Endothelial cell of umbilical vein (primary cell): ENCODE results near the gene CPZ. TPM values are rescaled to one million over a fixed set of nuclear protein-coding genes. Genes with fewer than 3 reads are reported as not detected.

ENCODE experiments used
- BruUV-seq: library from RNA; stranded (reverse); fragments of 400-500 nt; replicated peaks from 2 replicates; lab custom pipeline; 2021; lab: Mats Ljungman, UMichigan
- CTCF ChIA-PET: fragments of 300-600, 350-600 bp; sonication (Branson Sonifier 250); formaldehyde crosslinking; loops from one replicate; lab custom pipeline; 2021; ENCODE audit warnings: antibody characterized with exemption, inconsistent platforms; lab: Charles Lee
- POLR2A ChIA-PET: fragments of 300-600, 350-600 bp; sonication (Branson Sonifier 250); formaldehyde crosslinking; loops from one replicate; lab custom pipeline; 2021; ENCODE audit warnings: antibody characterized with exemption, inconsistent platforms; lab: Charles Lee
- DNase-seq: peaks from one replicate; pipeline ENCODE4 v3.0.0-alpha.2; 2011; ENCODE audit warnings: low read depth, low spot score
- FAIRE-seq: peaks from 2 replicates; lab custom pipeline; 2011; peaks lifted over from hg19 to GRCh38; lab: Jason Lieb, UNC
- H2AFZ ChIP-seq: 2 replicates; pipeline ENCODE4 v1.6.0; 2012; ENCODE audit warnings: low read depth, low read length, control low read depth, inconsistent platforms
- H3K27ac ChIP-seq: 2 replicates; pipeline ENCODE4 v1.5.1; 2011; ENCODE audit warnings: low read depth, mild to moderate bottlenecking, control low read depth, low read length, moderate library complexity; ENCODE audit not compliant: insufficient read depth
- H3K27me3 ChIP-seq, 2 experiments: 2 replicates each; pipeline versions ENCODE4 v1.6.0 to v1.6.1; 2011; ENCODE audit warnings: low read length in 2 of 2, mixed read lengths in 1 of 2; ENCODE audit not compliant: control insufficient read depth in 2 of 2, insufficient read depth in 2 of 2
- H3K36me3 ChIP-seq, 2 experiments: 2 replicates in 1 of 2; 3 replicates in 1 of 2; pipeline ENCODE4 v1.5.1; 2011; ENCODE audit warnings: low read length in 2 of 2, mild to moderate bottlenecking in 1 of 2, moderate library complexity in 1 of 2; ENCODE audit not compliant: control insufficient read depth in 2 of 2, insufficient read depth in 2 of 2; ENCODE audit errors: extremely low read depth in 1 of 2
- H3K4me1 ChIP-seq: 3 replicates; pipeline ENCODE4 v1.5.1; 2011; ENCODE audit warnings: mild to moderate bottlenecking, low read length; ENCODE audit not compliant: control insufficient read depth, insufficient read depth; ENCODE audit errors: extremely low read depth
- H3K4me2 ChIP-seq: 2 replicates; pipeline ENCODE4 v1.6.1; 2011; ENCODE audit warnings: low read length, control low read depth, mixed read lengths; ENCODE audit not compliant: insufficient read depth
- H3K4me3 ChIP-seq, 3 experiments: fragments of 200-600 bp in 1 of 3; sonication (generic), shearing (Covaris generic) in 1 of 3; replicated peaks in 1 of 3; 2 replicates each; pipeline ENCODE4 v1.5.1; 2011 to 2016; ENCODE audit warnings: control low read depth in 3 of 3, low read length in 3 of 3, mild to moderate bottlenecking in 2 of 3, inconsistent platforms in 1 of 3, low read depth in 1 of 3, moderate library complexity in 1 of 3; ENCODE audit not compliant: insufficient read depth in 1 of 3
- H3K79me2 ChIP-seq: 2 replicates; pipeline ENCODE4 v1.6.0; 2012; ENCODE audit warnings: low read length, inconsistent platforms; ENCODE audit not compliant: control insufficient read depth, insufficient read depth
- H3K9ac ChIP-seq: replicated peaks from 2 replicates; pipeline ENCODE3; 2011; ENCODE audit warnings: low read length, control low read depth; ENCODE audit not compliant: insufficient read depth; ENCODE audit errors: extremely low read depth
- H3K9me1 ChIP-seq: replicated peaks from 3 replicates; pipeline ENCODE4 v1.6.0; 2011; ENCODE audit warnings: mild to moderate bottlenecking, low read length; ENCODE audit not compliant: control insufficient read depth, insufficient read depth; ENCODE audit errors: extremely low read depth
- H3K9me3 ChIP-seq: replicated peaks from 2 replicates; pipeline ENCODE4 v1.5.1; 2012; ENCODE audit warnings: low read length, inconsistent platforms; ENCODE audit not compliant: control insufficient read depth, insufficient read depth
- H4K20me1 ChIP-seq: replicated peaks from 2 replicates; pipeline ENCODE3; 2011; ENCODE audit warnings: mild to moderate bottlenecking, low read length; ENCODE audit not compliant: control insufficient read depth, insufficient read depth; ENCODE audit errors: extremely low read depth
- EZH2 ChIP-seq: IDR thresholded peaks from 2 replicates; pipeline ENCODE4 v1.6.1; 2012; ENCODE audit warnings: borderline replicate concordance, low read depth, mild to moderate bottlenecking, moderate library complexity, low read length, inconsistent platforms; ENCODE audit not compliant: severe bottlenecking
- FOS ChIP-seq: IDR thresholded peaks from 2 replicates; pipeline ENCODE4 v1.6.1; 2011; ENCODE audit warnings: mild to moderate bottlenecking, low read length, moderate library complexity, borderline replicate concordance; ENCODE audit not compliant: insufficient read depth
- JUN ChIP-seq: IDR thresholded peaks from 2 replicates; pipeline ENCODE4 v1.6.1; 2011; ENCODE audit warnings: borderline replicate concordance, low read depth; ENCODE audit not compliant: insufficient read length, insufficient read depth
- MYC ChIP-seq: IDR thresholded peaks from one replicate; pipeline ENCODE4 v1.6.1; 2011; ENCODE audit warnings: mild to moderate bottlenecking, low read depth, low read length
- POLR2A ChIP-seq: IDR thresholded peaks from 2 replicates; pipeline ENCODE4 v1.6.1; 2012; ENCODE audit warnings: low read depth, mild to moderate bottlenecking, control low read depth, low read length
- dilution Hi-C: fragments of 300-500 bp; cut with MboI; formaldehyde crosslinking; loops from one replicate; pipeline ENCODE4 v1.15.0; 2019; ENCODE audit warnings: low sequenced_read_pairs; ENCODE audit not compliant: extremely low pct_ligation_motif_present
- intact Hi-C: fragments of 100-400 bp; cut with micrococcal nuclease; formaldehyde crosslinking; loops from one replicate; pipeline ENCODE4 v1.10.0; 2022
- polyA plus RNA-seq, 4 experiments: library from polyadenylated mRNA; depleted of rRNA in 3 of 4; stranded (reverse) in 3 of 4; unstranded in 1 of 4; fragments of >200 nt; gene quantifications; 2 replicates each; pipeline versions ENCODE4 v1.2.1 to v1.2.3, GENCODE V29; 2011 to 2012; ENCODE audit warnings: missing spikeins in 1 of 4
- total RNA-seq: library from RNA; stranded (reverse); gene quantifications from 2 replicates; pipeline ENCODE4 v1.2.3, GENCODE V29; 2021
- TF ChIP-seq, protein P1 (sequence below): IDR thresholded peaks from 2 replicates; pipeline ENCODE4 v1.6.1; 2011; ENCODE audit not compliant: insufficient read depth, insufficient read length
- TF ChIP-seq, protein P2 (sequence below), 2 donors: IDR thresholded peaks; 1 replicate in 1 of 2; 2 replicates in 1 of 2; pipeline ENCODE4 v1.5.1; 2011; ENCODE audit warnings: low read length in 2 of 2, mild to moderate bottlenecking in 2 of 2, moderate library complexity in 2 of 2, control low read depth in 1 of 2, inconsistent platforms in 1 of 2, low read depth in 1 of 2; ENCODE audit not compliant: insufficient read depth in 1 of 2; ENCODE audit errors: extremely low read depth in 1 of 2

CPZ gene
- total and polyA plus RNA-seq, 2 donors (not counting 3 experiments of a cell fraction or from before 2014, with no cell fraction given): not detected

DNA sequence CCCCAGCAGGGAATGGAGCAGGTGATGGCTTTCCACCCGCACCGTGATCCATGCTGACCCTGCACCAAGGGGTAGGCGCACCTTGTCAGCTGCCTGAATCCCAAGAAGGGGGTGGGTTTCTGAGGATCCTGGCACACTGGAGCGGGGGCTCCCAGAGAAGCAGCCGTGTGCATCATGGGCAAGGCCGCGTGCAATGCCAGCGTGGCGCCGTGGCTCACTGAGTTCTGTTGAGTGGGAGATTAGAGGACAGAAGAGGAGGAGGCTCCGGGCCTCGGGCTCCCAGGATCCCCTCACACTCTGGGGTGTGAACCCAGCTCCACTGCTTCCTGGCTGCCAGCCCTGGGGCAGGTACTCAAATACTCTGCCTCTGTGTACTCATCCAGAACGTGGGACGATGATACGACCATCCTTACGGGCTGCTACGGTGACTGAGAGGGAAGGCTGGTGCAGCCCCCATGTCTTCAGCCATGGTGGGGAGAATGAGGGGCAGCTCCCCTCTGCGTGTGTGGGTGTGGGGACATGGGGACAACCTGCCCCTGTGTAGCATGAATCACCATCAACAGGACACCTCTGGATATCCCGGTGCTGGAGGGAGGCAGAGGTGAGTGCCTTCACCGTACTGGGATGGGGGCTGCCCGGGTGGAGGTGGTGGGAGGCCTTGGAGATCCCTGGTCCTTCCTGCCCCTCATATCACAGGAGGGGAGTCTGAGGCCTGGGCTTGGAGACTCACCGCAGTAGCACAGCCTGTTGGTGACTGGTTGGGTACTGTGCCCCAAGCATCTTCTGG is 52.6 kb downstream of the CPZ start:
- DNase-seq (no peak), FAIRE-seq (no peak)
- no peaks in the 10 kb centered on the region for H3K9me1 ChIP-seq
- H3K9me3 ChIP-seq: no peaks in the 10 kb centered on the region
- H3K4me1 ChIP-seq: no peaks in the 10 kb centered on the region
- no peak for TF ChIP-seq MYC
- TF ChIP-seq EZH2: no peak
- TF ChIP-seq, protein P1, sequence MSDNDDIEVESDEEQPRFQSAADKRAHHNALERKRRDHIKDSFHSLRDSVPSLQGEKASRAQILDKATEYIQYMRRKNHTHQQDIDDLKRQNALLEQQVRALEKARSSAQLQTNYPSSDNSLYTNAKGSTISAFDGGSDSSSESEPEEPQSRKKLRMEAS: no peak
- TF ChIP-seq JUN: no peak
- TF ChIP-seq FOS: no peak
- TF ChIP-seq POLR2A: no peak
- TF ChIP-seq, protein P2, sequence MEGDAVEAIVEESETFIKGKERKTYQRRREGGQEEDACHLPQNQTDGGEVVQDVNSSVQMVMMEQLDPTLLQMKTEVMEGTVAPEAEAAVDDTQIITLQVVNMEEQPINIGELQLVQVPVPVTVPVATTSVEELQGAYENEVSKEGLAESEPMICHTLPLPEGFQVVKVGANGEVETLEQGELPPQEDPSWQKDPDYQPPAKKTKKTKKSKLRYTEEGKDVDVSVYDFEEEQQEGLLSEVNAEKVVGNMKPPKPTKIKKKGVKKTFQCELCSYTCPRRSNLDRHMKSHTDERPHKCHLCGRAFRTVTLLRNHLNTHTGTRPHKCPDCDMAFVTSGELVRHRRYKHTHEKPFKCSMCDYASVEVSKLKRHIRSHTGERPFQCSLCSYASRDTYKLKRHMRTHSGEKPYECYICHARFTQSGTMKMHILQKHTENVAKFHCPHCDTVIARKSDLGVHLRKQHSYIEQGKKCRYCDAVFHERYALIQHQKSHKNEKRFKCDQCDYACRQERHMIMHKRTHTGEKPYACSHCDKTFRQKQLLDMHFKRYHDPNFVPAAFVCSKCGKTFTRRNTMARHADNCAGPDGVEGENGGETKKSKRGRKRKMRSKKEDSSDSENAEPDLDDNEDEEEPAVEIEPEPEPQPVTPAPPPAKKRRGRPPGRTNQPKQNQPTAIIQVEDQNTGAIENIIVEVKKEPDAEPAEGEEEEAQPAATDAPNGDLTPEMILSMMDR (IDR thresholded peaks at IDR 0.05; ENCODE audit: extremely low read depth in 1 of 2, insufficient read depth in 1 of 2, low read depth in 1 of 2, low read length in 2 of 2): no peak
- no peak overlapping the region for H2AFZ ChIP-seq
- H3K4me2 ChIP-seq: no peak overlapping the region
- dilution Hi-C loops: no loop called here
- H3K9ac ChIP-seq: no peak overlapping the region
- intact Hi-C loops: no loop called here
- BruUV-seq: no TSS peak
- H3K27ac ChIP-seq: no peak overlapping the region
- no peaks in the 10 kb centered on the region for H3K79me2 ChIP-seq
- no peaks in the 10 kb centered on the region for H4K20me1 ChIP-seq
- CTCF ChIA-PET: no interaction called here
- H3K27me3 ChIP-seq: no peaks in the 10 kb centered on the region
- H3K36me3 ChIP-seq: no peaks in the 10 kb centered on the region
- POLR2A ChIA-PET: no interaction called here
- H3K4me3 ChIP-seq: no peak overlapping the region
